Muscle of back (tissue), 11 donors: ENCODE results near the gene MED27. TPM values are rescaled to one million over a fixed set of nuclear protein-coding genes. Genes with fewer than 3 reads are reported as not detected.

Experiments
- DNase-seq, 3 donors: peaks; one replicate each; pipeline versions ENCODE4 v3.0.0 to v3.0.0-alpha.2; 2013
- polyA plus RNA-seq, 10 donors: library from polyadenylated mRNA; unstranded; fragments of 120-200 nt; gene quantifications; one replicate each; pipeline ENCODE4 v1.2.1, GENCODE V29; 2013; ENCODE audit not compliant: insufficient read length in 10 of 10

Gene MED27
- polyA plus RNA-seq, 10 donors, result 11.1 to 15.3 (median 12.6) TPM

GRCh38 chr9:131885144-131885609 lies 194.5 kb downstream of the MED27 start:
- DNase-seq, result no peak

GRCh38 chr9:131884222-131884621 lies 195.4 kb downstream of the MED27 start:
- DNase-seq, result no peak

GRCh38 chr9:131880833-131881583 lies 198.7 kb downstream of the MED27 start:
- no peak for DNase-seq

- no peak for DNase-seq
Measured at GRCh38 chr9:131879911-131880290, 199.8 kb downstream of the MED27 start.

- no peak for DNase-seq
Measured at GRCh38 chr9:131879181-131879910, 200.3 kb downstream of the MED27 start.

- DNase-seq, result no peak
Measured at GRCh38 chr9:131876486-131876885, 203.2 kb downstream of the MED27 start.

- no peak for DNase-seq
Measured at GRCh38 chr9:131875828-131876485, 203.7 kb downstream of the MED27 start.

- no peak for DNase-seq
Measured at GRCh38 chr9:131874916-131875670, 204.6 kb downstream of the MED27 start.

- DNase-seq, result no peak
Measured at GRCh38 chr9:131874447-131874846, 205.2 kb downstream of the MED27 start.

- DNase-seq, result no peak
Measured at GRCh38 chr9:131873891-131874440, 205.7 kb downstream of the MED27 start.

GRCh38 chr9:131873335-131873734 lies 206.3 kb downstream of the MED27 start:
- DNase-seq, result no peak

- DNase-seq, result no peak
Measured at GRCh38 chr9:131872702-131873101, 207.0 kb downstream of the MED27 start.

GRCh38 chr9:131872006-131872405 lies 207.7 kb downstream of the MED27 start:
- DNase-seq, result no peak

- no peak for DNase-seq
Measured at GRCh38 chr9:131870156-131870555, 209.5 kb downstream of the MED27 start.

- DNase-seq, result no peak
Measured at GRCh38 chr9:131869348-131869747, 210.3 kb downstream of the MED27 start.

- peak in 2 of 3 donors; percentile 56 to 61 for DNase-seq
Measured at GRCh38 chr9:131868766-131869165, 210.9 kb downstream of the MED27 start.

GRCh38 chr9:131867611-131868192 lies 212.0 kb downstream of the MED27 start:
- no peak for DNase-seq

- no peak for DNase-seq
Measured at GRCh38 chr9:131865446-131866195, 214.0 kb downstream of the MED27 start.

- DNase-seq, result no peak
Measured at GRCh38 chr9:131864531-131864930, 215.1 kb downstream of the MED27 start.

- no peak for DNase-seq
Measured at GRCh38 chr9:131863306-131863896, 216.3 kb downstream of the MED27 start.
